Measurements from ENCODE around the gene CELF5. TPM values are rescaled to one million over a fixed set of nuclear protein-coding genes. Genes with fewer than 3 reads are reported as not detected.

Gene CELF5
- not detected in 2 replicates for total RNA-seq

DNA sequence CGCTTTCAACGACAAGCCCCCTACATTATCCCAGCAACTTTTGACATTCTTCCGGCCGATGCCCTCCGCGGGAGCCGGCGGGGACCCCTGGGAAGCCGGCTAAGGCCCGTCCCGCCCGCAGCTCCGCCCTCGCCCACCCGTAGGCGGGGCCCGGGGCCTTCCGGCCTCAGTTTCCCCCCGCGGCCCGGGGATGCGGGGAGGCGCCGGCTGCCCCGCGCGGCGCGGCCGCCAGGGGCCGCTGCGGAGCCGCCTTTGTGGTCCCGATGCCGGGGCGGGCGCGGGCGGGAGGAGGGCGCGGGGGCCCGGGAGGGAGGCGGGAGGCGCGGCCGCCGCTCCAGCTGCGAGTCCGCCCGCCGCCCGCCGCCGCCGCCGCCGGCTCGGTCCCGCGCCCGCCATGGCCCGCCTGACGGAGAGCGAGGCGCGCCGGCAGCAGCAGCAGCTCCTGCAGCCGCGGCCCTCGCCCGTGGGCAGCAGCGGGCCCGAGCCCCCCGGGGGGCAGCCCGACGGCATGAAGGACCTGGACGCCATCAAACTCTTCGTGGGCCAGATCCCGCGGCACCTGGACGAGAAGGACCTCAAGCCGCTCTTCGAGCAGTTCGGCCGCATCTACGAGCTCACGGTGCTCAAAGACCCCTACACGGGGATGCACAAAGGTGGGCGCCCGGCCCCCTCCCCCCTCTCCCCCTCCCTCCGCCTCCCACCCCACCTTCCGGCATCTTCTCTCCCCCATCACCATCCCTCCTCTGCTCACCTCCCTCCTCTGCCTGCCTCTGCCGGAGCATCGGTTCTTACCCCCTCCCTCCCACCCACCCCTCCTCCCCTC, at the start of gene CELF5:
Gene CELF5, plus strand, starts transcription at position 316 of the 823 bp plus-strand sequence. Its CDS starts 79 bp downstream, at position 395.

GRCh38 chr19:3178377-3178972, 46.0 kb upstream of the CELF5 start, which contains the start of gene S1PR4:
Gene S1PR4, plus strand, starts transcription at chr19:3178769. Its CDS starts 24 bp downstream, at chr19:3178793.

GRCh38 chr19:3185461-3186159, 38.9 kb upstream of the CELF5 start, which contains the start of gene NCLN:
Gene NCLN, plus strand, starts transcription at chr19:3185930. Its CDS starts 101 bp downstream, at chr19:3186031.

Other genes with a start within 250 kb of the CELF5 start
- 0.25 and 3.8 TPM in 2 replicates for gene TLE6, start 247.1 kb upstream of the CELF5 start, total RNA-seq
- gene TLE2, start 195.4 kb upstream of the CELF5 start, total RNA-seq = 40.4 and 61.2 TPM in 2 replicates
- gene TLE5, start 162.2 kb upstream of the CELF5 start, total RNA-seq = 197 and 243 TPM in 2 replicates
- 48.4 and 53.4 TPM in 2 replicates for gene GNA11, start 130.3 kb upstream of the CELF5 start, total RNA-seq
- gene GNA15, start 88.6 kb upstream of the CELF5 start, total RNA-seq = not detected in 2 replicates
- not detected in 2 replicates for gene S1PR4, start 45.9 kb upstream of the CELF5 start, total RNA-seq
- 41.8 and 58.0 TPM in 2 replicates for gene NCLN, start 38.7 kb upstream of the CELF5 start, total RNA-seq
- gene NFIC, start 141.9 kb downstream of the CELF5 start, total RNA-seq = 125 and 142 TPM in 2 replicates

All from cardiac ventricle fibroblast (primary cell).